Keratinocyte (primary cell): Measurements from ENCODE around the gene KLHL29.

Experiments used
- CTCF ChIP-seq, 3 experiments: IDR thresholded peaks in 1 of 3; conservative IDR thresholded peaks in 1 of 3; optimal IDR thresholded peaks in 1 of 3; 2 replicates in 2 of 3; 3 replicates in 1 of 3; pipeline versions ENCODE3 to v1.5.1; 2011; ENCODE audit warnings: low read length in 3 of 3, mild to moderate bottlenecking in 3 of 3, moderate library complexity in 2 of 3, control low read depth in 1 of 3, inconsistent platforms in 1 of 3; ENCODE audit not compliant: insufficient read depth in 2 of 3; ENCODE audit errors: extremely low read depth in 1 of 3
- EZH2 ChIP-seq: IDR thresholded peaks from one replicate; pipeline ENCODE4 v1.6.1; 2012; ENCODE audit warnings: inconsistent platforms, mild to moderate bottlenecking, low read length, moderate library complexity

- TF ChIP-seq CTCF (optimal IDR thresholded peaks at IDR 0.05 in 1 of 3, IDR thresholded peaks at IDR 0.05 in 1 of 3, conservative IDR thresholded peaks at IDR 0.05 in 1 of 3; ENCODE audit: extremely low read depth in 1 of 3, insufficient read depth in 2 of 3, low read length in 3 of 3) (no peak), EZH2 (no peak)
These were observed 335.9 kb downstream of the KLHL29 start for GRCh38 chr2:23720705-23721453.
